ENCODE results near the gene SPTBN4.
"Not testable (repeated sequence)": the region's sequence is repeated elsewhere in the genome, so short reads cannot be mapped to it uniquely, and the experiment has no call there.

The SPTBN4 gene

DNA sequence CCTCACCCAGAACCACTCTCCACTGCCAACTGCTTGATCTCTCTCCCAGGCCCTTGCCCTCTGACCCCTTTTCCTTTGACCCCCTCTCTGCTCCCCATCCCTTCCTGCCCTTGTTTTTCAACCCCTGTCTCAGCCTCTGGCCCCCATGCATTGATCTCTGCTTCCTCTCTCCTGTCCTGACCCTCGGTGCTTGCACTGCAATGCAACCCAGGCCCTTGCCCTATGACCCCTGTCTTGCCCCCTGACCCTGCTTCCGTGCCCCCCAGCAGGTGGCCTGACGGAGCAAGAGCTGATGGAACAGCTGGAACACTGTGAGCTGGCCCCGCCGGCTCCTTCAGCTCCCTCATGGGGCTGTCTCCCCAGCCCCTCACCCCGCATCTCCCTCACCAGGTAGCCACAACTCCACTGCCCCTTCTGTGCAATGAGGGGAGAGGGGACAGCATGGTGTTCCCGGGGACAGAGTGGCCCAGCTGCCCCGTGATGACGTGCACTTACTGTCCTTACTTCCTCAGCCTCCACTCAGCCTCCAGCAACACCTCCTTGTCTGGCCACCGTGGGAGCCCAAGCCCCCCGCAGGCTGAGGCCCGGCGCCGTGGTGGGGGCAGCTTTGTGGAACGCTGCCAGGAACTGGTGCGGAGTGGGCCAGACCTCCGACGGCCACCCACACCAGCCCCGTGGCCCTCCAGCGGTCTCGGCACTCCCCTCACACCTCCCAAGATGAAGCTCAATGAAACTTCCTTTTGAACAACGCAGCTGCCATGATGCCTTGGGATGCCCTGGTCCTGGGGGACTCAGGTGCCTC is 123.9 kb downstream of the SPTBN4 start:
- DNase-seq: no peak

- DNase-seq: not testable (repeated sequence)
Measured at GRCh38 chr19:40591724-40592123, 124.9 kb downstream of the SPTBN4 start.

GRCh38 chr19:40592170-40592569 is 125.4 kb downstream of the SPTBN4 start:
- DNase-seq: peak in 1 of 2 donors; percentile 30

DNA sequence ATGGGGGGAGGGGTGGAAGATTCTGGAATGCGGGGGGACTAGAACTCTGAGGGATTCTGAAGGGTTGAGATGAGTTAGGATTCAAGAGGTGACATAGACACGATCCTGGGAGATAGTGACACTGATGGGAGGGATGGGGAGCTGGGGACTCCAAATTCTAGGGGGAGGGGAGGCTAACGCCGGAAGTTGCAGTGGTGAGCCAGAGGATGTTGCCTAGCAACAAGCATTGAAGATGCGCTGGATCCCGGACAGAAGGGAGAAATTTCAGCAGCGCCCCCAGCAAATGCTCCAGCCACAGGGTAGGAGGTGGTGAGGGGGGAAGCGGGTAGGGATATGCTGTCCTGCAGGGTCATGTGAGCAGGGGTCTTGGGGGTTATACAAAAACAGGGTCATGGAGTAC is 127.5 kb downstream of the SPTBN4 start:
- no peak for DNase-seq

- DNase-seq: no peak
Measured at GRCh38 chr19:40594657-40595091, 127.9 kb downstream of the SPTBN4 start.

- peak in 1 of 2 donors; percentile 29 for DNase-seq
Measured at GRCh38 chr19:40596608-40597328, 130.0 kb downstream of the SPTBN4 start.

DNA sequence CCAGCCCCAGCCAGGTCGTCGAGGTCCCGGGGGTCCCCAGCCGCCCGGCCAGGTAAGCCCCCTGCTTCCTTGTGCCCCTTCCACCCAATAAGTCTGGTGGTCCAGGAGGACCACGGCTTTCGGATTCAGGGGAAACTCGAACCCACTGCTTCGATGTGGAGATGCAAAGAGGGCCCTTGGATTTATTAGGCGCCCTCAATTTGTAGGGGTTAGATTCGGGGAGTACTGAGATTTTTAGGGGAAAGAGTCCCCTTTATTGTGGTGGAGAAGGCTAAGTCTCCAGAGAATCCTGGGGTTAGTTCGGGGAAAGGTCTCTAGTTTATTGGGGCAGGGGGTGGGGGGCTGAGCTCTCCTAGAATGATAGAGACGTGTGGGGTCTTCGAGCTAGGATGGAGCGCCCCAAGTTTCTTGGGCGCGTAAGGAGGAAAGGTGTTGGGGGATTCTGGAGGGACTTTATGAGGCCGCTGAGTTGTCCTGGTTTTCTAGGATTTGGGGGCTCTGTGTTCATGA is 130.6 kb downstream of the SPTBN4 start:
- no peak for DNase-seq

DNA sequence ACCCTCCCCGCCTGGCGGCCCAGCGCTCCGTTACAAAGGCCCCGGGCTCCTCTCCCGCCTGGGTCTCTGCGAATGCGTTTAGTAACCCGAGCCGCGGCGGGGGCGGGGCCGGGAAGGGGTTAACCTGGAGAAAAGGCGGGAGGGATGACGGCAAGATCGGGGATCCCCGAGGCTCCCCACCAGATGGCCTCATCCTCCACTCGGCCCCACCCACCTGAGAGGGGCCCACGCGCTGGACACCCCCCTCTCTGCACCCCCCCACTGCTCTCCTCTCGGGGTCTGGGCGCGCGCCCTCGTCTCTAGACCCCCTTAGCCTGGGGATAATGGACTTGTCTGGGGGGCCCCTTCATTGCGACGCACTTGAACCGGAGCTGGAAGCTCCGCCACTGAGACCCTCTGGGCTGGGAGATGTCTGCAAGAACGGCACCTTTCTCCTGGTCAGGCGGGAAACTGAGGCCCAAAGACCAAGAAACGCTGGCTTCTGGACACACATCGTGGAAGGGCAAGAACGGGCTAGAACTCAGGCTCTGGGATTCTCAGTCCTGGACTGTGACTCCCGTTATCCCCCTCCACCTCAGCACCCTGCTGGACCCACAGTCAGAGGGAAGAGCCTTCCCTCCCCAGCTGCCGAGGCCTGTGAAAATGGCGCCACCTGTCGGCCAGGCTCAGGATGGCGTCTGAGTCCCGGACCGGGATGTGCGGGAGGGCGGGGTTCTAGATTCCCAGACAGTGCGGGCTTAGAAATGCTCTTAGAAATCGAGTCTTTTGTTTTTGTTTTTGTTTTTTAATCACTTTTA is 131.5 kb downstream of the SPTBN4 start:
- DNase-seq: peak; percentile 79 to 83

- no peak for DNase-seq
Measured at GRCh38 chr19:40598918-40599307, 132.1 kb downstream of the SPTBN4 start.

GRCh38 chr19:40599331-40599901 is 132.6 kb downstream of the SPTBN4 start:
- peak in 1 of 2 donors; percentile 43 for DNase-seq

DNA sequence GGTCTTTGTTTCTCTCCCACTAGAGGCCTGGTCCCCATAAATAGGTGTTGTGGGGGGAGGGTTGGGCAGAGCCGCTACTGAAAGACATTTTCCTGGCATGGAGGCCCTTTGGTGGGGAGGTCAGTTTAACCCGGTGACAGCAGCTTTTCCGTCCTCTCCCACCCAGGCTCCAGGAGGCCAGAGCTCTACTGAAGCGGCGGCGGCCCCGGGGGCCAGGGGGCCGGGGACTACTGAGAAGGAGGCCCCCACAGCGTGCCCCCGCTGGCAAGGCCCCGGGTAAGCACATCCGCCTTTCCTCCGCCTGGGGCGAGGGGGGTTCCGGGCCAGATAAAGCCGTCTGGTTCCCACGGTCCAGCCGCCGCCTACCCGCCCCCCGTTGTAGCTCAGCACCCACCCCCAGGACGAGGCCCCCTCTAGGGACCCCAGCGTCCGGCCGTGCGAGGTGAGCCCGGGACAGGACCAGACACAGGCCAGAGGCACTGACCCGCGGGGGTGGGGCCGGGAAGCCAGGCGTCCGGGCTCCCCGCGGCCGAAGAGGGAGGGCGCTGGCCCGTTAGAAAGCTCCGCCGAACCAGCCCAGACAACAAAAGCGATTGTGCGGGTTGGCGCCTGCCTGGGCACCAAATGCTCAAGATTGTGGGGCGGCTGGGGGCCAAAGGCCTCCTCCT is 133.2 kb downstream of the SPTBN4 start:
- DNase-seq: no peak

DNA sequence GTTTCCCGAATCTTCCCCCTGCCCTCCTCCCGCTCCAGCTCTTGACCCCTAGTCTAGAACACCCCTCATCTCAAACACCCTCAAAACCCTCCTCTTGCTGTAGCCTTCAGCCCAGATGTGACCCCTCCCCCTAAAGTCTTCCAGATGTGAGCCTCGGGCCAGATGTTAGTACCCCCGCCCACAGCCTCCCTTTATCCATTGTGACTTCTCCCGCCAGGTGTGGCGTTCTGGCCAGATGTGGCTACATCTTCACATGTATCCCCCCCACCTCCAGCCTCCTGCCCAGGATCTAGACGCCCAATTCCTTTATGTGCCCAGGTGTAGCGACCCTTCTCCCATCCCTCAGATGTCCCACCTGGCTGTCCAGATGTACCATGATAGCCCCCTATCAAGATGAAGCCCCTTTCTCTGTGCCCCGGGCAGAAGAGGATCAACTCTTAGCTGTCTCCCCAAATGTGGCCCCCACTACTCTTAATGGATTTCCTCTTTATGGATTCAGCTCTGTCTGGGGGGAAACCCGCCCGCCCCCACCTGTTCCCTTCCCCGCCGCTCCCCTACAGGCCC is 133.9 kb downstream of the SPTBN4 start:
- no peak for DNase-seq

- DNase-seq: peak in 1 of 2 donors; percentile 45
Measured at GRCh38 chr19:40601134-40601974, 134.6 kb downstream of the SPTBN4 start, which contains the start of gene LTBP4. LTBP4 (plus strand) TSS chr19:40601369; CDS start chr19:40601388, 19 bp downstream.

- no peak for DNase-seq
Measured at GRCh38 chr19:40603071-40603388, 136.2 kb downstream of the SPTBN4 start.

DNA sequence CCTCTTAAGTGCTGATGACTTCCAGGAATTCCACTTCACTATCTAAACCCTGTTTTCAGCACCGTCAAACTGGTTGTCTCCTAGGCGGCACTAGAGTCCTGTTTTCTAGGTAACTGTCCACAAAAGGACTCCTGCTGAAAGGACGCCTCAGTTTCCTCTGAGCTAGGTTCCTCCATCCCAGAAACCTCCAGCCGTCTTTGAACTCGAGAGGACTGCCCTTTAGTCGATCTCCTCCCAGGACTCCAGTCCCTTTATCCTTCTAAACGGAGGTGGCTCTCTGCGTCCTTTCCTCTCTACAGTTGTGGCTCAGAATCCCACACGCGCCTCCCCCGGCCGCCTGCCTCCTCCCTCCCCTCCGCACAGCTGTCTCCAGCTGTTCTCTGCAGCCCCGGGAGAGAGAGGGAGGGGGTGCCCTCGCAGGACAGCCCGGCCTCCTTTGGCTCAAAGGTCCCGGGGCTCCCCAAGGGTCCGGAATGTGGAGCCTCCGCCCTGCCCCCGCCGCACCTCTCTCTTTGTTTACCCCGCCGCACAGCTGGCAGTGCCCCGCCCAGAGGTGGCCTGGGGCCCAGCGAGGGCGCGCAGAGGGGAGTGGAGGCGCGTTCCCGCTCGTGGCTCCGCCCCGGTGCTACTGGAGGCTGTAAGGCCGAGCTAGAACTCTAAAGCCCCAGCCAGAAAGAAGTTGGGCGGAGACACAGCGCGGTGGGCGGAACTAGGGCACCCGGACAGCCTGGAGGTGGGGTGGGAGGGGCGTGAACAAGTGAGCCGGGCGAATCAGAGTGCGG is 136.8 kb downstream of the SPTBN4 start:
- DNase-seq: peak; percentile 99

DNA sequence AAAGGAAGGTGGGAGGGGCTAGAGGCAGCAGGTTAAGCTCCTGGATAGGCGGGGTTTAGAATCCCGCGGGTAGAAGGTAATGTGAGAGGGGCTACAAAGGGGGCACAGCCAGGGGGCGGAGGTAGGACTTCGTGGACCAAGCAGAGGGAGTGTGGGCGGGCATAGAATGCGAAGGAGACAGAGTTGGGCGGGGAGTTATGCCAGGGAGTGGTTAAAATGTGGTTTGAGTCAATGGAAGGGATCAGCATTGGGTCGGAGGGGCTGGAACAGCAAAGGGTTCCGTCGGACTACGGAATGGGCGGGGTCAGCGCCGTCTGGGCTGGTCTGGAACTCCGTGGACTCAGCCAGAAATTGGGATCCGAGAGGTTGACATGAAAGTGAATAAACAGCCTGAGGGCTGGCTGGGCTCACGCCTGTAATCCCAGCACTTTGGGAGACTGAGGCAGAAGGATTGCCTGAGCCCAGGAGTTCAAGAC is 137.4 kb downstream of the SPTBN4 start:
- no peak for DNase-seq

GRCh38 chr19:40604647-40605215 is 137.9 kb downstream of the SPTBN4 start:
- DNase-seq: peak in 1 of 2 donors; percentile 35

GRCh38 chr19:40605216-40605971 is 138.6 kb downstream of the SPTBN4 start:
- DNase-seq: peak; percentile 85 to 91

Data from CD4-positive, alpha-beta T cell treated with Interleukin-4 for 1 hour (primary cell).